GM19035 (cell line): Measurements from ENCODE around the gene SFMBT2.

Experiments
- ATAC-seq: cut with Tn5 transposase; IDR thresholded peaks from one replicate; pipeline ENCODE4 v1.9.1; 2021; ENCODE audit not compliant: unreplicated experiment

SFMBT2 gene

DNA sequence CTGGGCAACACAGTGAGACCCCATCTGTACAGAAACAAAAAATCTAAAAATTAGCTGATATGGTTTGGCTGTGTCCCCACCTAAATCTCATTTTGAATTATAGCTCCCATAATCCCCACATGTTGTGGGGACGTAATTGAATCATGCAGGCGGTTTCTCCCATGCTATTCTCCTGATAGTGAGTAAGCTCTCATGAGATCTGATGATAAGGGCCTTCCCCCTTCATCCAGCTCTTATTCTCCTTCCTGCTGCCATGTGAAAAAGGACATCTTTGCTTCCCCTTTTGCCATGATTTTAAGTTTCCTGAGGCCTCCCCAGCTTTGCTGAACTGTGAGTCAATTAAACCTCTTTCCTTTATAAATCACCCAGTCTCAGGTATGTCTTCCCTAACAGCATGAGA, 136.5 kb downstream of the SFMBT2 start:
- no peak for ATAC-seq

- no peak for ATAC-seq
These were observed 138.8 kb downstream of the SFMBT2 start for GRCh38 chr10:7272008-7272407.

DNA sequence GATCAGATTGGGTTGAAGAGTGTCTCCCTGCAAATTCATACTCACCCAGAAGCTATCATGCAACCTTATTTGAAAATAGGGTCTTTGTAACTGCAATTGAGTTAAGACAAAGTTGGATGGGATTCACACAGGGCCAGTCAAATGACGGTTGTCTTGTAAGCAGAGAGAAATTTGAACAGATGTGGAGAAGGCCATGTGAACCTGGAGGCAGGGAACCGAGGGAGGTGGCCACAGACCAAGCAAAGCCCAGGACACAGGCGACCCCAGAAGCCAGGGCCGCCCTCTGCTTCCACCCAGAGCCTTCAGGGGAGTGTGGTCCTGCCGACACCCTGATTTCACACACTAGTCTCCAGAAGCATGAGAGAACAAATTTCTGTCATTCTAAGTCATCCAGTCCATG, 140.8 kb downstream of the SFMBT2 start:
- ATAC-seq = no peak

DNA sequence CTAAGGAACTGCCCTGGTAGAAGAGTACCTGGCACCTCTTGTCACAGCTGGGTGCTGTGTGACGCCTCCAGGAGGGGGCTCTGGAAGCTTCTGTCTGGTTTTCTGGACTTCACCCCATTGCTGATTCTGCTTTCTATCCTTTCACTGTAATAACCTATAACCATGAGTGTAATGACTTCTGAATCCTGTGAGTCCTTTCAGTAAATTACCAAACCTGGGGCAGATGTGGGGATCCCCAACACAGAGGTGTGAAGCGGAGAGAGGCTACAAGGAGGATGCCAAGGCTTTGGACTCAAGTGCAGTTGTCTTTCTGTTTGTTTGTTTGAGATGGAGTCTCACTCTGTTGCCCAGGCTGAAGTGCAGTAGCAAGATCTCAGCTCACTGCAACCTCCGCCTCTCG, 143.7 kb downstream of the SFMBT2 start:
- ATAC-seq = no peak

DNA sequence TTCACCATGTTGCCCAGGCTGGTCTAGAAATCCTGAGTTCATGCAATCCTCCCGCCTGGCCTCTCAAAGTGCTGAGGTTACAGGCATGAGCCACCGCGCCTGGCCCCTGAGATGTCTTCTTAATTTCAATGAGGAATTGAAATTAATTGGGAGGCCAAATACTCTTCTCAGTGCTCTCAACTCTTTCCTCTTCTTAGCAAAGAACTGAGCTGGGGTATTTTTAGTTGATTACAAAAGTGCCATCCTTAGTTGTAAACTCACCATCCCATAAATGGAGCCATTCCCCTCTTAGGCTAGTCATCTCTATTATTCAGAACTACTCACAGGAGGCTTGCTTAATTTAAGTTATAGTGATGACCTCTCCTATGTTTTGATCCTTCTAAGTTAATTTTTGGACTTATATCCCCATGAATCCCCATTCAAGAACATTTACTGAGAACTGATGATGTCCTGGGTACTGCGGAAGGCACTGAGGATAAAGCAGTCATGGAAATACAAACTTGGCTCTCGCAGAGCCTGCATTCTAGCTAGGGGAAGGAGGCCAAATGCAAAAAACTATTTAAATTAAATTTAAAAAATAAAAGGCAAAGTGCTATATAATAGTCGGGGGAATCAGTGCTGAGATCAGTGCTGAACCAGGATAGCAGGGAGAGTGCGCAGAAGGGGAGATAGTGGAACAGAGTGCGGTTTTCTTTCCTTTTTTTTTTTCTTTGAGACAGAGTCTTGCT, 145.3 kb downstream of the SFMBT2 start:
- ATAC-seq = no peak

DNA sequence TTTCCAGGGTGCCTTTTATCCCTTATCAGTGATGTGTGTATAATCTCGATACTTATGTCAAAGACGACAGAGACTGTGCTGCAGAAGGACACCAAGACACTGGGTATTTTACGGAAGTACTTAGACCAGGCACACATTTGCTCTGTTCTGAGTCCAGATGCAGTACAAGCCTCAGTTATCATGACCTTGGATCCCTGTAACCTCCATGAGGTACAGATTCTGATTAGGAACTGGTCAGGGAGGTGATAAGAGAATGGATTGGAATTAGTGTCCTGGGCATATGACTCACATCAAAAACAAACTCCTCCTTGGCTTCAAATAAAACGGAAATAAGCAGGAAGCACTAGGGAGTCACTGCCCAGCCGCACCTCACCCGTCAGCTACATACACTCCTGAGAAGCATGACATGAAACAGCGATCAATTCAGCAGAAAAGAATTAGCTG, 146.5 kb downstream of the SFMBT2 start:
- no peak for ATAC-seq

GRCh38 chr10:7263616-7264015, 147.2 kb downstream of the SFMBT2 start:
- no peak for ATAC-seq

- no peak for ATAC-seq
These were observed 149.5 kb downstream of the SFMBT2 start for GRCh38 chr10:7261351-7261750.

GRCh38 chr10:7260912-7261311, 149.9 kb downstream of the SFMBT2 start:
- ATAC-seq = no peak

DNA sequence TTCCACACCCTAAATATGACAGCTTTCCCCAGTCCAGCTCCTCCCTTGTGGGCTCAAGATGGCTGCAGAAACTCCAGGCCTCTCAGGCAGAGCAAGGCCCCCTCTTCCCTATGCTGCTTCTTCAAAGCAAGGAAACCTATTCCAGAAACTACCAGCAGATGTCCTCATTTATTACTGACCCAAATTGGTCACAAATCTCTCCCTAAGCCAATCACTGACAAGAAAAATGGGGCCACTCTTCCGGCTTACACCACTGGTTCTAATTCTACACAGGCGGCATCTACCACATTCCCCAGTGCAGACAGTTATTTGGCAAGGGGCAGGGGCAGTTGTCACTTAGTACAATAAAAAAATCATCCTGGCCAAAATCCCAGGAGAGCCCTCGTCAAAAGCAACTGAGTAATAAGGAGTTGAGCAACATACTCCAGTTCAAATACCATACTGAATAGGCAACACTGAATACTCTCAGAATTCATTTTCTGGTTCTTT, 150.4 kb downstream of the SFMBT2 start:
- peak; percentile 61 for ATAC-seq

DNA sequence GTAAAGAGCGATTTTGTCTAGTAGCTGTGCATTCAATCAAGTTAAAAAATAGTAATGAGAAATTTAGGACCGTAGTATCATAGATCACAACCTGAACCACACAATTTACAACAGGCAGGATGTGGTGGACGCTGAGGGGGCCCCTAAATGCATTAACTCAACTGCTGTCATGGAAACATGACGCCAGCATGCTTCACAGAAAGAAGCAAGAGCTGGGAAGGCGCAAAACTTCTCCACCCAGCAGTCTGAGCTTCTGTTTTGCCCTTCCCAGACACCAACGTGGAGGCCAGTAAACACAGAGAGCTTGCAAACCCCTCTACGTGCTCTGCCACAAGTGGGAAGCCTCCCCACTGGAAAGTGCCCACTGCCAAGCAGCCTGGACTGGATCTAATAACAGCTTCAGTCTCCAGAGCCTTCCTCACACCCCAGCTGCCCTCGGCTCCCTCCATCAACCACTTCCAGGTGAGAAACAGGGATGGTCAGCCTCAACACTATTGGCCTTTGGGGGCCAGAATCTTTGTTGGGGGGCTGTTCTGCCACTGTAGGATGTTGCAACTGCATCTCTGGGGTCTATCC, 151.8 kb downstream of the SFMBT2 start:
- peak; percentile 65 for ATAC-seq

- no peak for ATAC-seq
These were observed 155.3 kb downstream of the SFMBT2 start for GRCh38 chr10:7255517-7255916.

DNA sequence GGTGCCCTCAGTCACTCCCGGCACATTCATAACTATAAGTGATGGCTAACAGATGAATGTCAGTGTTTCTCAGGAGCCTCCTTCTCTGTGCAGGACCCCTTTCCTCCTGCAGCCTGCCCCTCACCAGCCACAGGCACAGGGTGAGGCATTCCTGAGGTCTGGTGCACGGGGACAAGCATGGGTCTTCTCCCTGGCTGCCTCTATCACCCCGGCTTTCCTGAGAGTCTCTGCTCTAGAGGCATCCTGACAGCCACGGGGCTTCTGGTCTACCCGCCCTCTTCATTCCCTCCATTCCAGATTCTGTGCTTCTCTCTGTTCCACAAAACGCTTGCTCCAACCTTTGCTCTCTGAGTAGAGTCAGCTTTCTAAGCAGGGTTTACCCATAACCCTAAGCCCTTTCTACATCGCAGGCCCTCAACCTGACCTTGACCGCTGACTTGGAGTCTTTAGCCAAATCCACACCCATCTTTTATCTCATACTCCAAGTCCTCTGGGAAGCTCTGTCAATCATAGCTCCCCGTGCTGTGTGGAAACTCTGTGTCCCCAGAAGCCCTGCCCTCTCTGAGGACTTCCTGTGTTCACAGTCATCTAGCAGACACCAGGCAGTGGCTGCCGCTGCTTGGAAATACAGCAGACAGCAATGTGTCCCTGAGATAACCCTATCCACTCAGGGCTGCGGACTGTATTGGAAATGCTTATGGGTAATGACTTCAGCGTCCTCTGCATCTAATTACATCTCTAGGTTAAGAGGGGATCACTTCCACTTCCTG, 159.0 kb downstream of the SFMBT2 start:
- ATAC-seq = no peak

DNA sequence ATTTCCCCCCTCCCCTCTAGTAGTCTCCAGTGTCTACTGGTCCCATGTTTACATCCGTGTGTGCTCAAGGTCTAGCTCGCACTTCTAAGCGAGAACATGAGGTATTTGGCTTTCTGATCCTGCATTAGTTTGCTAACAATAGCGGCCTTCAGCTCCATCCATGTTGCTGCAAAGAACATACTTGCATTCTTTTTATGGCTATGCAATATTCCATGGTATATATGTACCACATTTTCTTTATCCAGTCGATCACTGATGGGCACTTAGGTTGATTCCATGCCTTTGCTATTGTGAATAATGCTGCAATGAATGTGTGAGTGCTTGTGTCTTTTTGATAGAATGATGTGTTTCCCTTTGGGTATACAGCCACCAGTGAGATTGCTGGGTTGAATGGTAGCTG, 160.6 kb downstream of the SFMBT2 start:
- ATAC-seq = no peak

GRCh38 chr10:7248585-7249164, 162.2 kb downstream of the SFMBT2 start:
- no peak for ATAC-seq

DNA sequence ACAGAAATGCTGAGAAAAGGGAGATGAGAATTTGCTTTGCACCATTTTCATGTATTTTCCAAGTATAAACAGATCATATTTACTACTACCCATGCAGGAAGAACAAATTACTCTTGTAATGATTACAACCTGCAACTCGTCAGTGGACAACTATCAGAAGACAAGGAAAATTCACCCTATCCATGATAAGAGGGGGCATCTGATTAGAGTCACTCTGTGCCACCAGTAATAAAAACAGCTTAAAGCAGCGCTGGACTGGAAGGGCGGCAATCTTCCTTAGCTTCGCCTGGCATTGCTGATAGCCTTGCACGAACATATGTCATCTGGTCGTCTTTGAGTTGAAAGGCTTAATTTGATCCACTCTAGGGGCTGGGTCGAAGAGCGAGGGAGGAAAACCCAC, 162.7 kb downstream of the SFMBT2 start:
- no peak for ATAC-seq

DNA sequence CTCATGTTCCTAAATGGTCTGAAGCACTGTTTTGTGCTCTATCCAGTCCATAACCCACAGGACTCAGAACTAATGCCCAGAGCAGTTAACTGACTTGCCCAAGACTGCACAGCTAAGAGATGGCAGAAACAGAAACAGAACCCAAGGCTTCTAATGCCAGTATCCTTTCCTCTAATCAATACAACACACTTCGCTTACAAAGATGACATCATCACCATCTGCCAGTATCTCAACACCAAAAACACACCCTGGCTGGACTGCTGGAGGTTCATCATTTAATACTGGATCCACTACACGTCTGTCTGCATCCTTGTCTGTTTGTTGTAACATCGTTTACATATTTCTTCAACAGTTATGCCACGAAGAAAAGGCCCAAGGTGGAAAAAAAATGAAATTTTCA, 165.3 kb downstream of the SFMBT2 start:
- no peak for ATAC-seq

- ATAC-seq = peak; percentile 67
These were observed 167.0 kb downstream of the SFMBT2 start for GRCh38 chr10:7243873-7244272.

DNA sequence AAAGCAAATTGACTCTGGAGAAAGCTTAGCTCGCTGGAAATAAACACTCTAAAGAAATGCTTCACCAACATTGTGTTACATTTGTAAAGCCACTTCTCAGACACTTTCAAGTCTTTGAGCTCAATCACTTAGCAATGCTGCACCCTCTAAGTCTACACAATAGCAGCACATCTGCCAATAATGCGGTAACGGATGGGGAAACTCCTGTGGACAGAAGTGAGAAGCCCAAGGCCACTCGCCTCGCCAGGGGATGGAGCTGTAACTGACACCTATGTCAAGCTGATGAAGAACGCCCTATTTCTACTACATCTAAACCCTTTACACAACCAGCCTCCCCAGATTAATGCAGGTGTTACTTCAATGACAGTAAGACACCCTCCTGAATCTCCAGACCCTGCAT, 167.7 kb downstream of the SFMBT2 start:
- ATAC-seq = no peak

DNA sequence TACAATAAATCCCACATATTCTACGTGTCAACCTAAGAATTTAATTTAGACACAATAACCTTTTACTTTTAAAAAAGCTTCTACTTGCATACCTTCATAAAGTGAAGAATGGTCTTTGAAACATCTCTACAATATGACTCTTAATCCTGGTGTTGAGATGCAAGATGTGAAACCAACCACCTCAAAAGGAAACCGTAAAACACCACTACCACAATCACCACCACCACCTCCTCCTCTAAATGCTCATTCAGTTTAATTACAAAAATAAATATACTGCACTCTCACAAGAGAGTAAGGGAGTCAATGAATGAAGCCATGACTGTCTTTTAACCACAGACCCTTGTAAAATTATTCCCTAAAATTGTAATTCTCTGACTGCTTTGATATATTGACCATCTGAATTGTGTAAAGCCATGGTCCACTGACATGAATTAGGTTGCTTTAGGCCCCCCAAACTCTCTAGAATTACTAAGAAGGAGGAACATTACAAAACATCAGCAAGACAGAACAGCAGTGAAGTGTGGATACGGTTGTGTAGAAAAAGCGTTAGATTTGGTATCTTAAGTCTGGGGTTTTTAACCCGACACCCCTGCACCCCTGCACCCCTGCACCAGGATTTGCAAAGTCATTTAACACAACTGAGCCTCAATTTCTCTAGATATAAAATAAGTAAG, 171.4 kb downstream of the SFMBT2 start:
- peak; percentile 74 for ATAC-seq

GRCh38 chr10:7235376-7235775, 175.5 kb downstream of the SFMBT2 start:
- ATAC-seq = no peak
